SU-DHL-6 (cell line): ENCODE measurements around the gene MSH3.

Experiments
- CTCF ChIP-seq: fragments of 200-600 bp; sonication (generic); IDR thresholded peaks from one replicate; pipeline ENCODE4 v1.5.1; 2017; ENCODE audit warnings: antibody characterized with exemption, mild to moderate bottlenecking, low read length, moderate library complexity; ENCODE audit not compliant: insufficient read depth, poor library complexity, severe bottlenecking
- EZH2phosphoT487 ChIP-seq: fragments of 200-600 bp; sonication (generic), shearing (Covaris generic); conservative IDR thresholded peaks from 2 replicates; pipeline ENCODE4 v1.6.1; 2018; ENCODE audit warnings: mild to moderate bottlenecking, antibody characterized with exemption, low read length, moderate library complexity, mixed read lengths

GRCh38 chr5:80915716-80916115 lies 261.3 kb downstream of the MSH3 start:
- TF ChIP-seq CTCF, result no peak
- no peak for TF ChIP-seq EZH2phosphoT487
